GM18909 (cell line): ENCODE data around the gene CALCR.

Experiments used
- ATAC-seq: cut with Tn5 transposase; IDR thresholded peaks from one replicate; pipeline ENCODE4 v1.9.1; 2021; ENCODE audit warnings: mild to moderate bottlenecking; ENCODE audit not compliant: unreplicated experiment, poor library complexity

Gene CALCR

GRCh38 chr7:93461350-93461749 lies 113.2 kb downstream of the CALCR start:
- ATAC-seq: no peak

- ATAC-seq: no peak
Observed at GRCh38 chr7:93453262-93453661, 121.3 kb downstream of the CALCR start.

- ATAC-seq: no peak
Observed at GRCh38 chr7:93448176-93448575, 126.3 kb downstream of the CALCR start.

GRCh38 chr7:93447509-93447908 lies 127.0 kb downstream of the CALCR start:
- ATAC-seq: no peak

- ATAC-seq: peak; percentile 81
Observed at GRCh38 chr7:93442478-93443224, 131.9 kb downstream of the CALCR start.

GRCh38 chr7:93435791-93436190 lies 138.7 kb downstream of the CALCR start:
- ATAC-seq: no peak

- no peak for ATAC-seq
Observed at GRCh38 chr7:93432130-93432529, 142.4 kb downstream of the CALCR start.

- ATAC-seq: peak; percentile 55
Observed at GRCh38 chr7:93430917-93431588, 143.5 kb downstream of the CALCR start.

- ATAC-seq: no peak
Observed at GRCh38 chr7:93429563-93429962, 145.0 kb downstream of the CALCR start.

GRCh38 chr7:93427107-93427506 lies 147.4 kb downstream of the CALCR start:
- ATAC-seq: no peak

GRCh38 chr7:93426155-93426696 lies 148.3 kb downstream of the CALCR start:
- ATAC-seq: no peak

- ATAC-seq: no peak
Observed at GRCh38 chr7:93414574-93414973, 159.9 kb downstream of the CALCR start.

- ATAC-seq: no peak
Observed at GRCh38 chr7:93409324-93409723, 165.2 kb downstream of the CALCR start.

GRCh38 chr7:93407239-93407638 lies 167.3 kb downstream of the CALCR start:
- ATAC-seq: no peak

GRCh38 chr7:93402944-93403343 lies 171.6 kb downstream of the CALCR start:
- no peak for ATAC-seq

- ATAC-seq: no peak
Observed at GRCh38 chr7:93399642-93400041, 174.9 kb downstream of the CALCR start.

- ATAC-seq: no peak
Observed at GRCh38 chr7:93392984-93393383, 181.5 kb downstream of the CALCR start.

- ATAC-seq: no peak
Observed at GRCh38 chr7:93390660-93391059, 183.9 kb downstream of the CALCR start.

GRCh38 chr7:93382362-93382761 lies 192.2 kb downstream of the CALCR start:
- no peak for ATAC-seq

GRCh38 chr7:93378131-93378760 lies 196.3 kb downstream of the CALCR start:
- ATAC-seq: no peak

GRCh38 chr7:93375603-93376002 lies 198.9 kb downstream of the CALCR start:
- ATAC-seq: peak; percentile 51
